ENCODE measurements around the gene NRIP2. TPM values are rescaled to one million over a fixed set of nuclear protein-coding genes. Genes with fewer than 3 reads are reported as not detected.

NRIP2 gene
- total RNA-seq, 2 experiments from 2014 or later: not detected

DNA sequence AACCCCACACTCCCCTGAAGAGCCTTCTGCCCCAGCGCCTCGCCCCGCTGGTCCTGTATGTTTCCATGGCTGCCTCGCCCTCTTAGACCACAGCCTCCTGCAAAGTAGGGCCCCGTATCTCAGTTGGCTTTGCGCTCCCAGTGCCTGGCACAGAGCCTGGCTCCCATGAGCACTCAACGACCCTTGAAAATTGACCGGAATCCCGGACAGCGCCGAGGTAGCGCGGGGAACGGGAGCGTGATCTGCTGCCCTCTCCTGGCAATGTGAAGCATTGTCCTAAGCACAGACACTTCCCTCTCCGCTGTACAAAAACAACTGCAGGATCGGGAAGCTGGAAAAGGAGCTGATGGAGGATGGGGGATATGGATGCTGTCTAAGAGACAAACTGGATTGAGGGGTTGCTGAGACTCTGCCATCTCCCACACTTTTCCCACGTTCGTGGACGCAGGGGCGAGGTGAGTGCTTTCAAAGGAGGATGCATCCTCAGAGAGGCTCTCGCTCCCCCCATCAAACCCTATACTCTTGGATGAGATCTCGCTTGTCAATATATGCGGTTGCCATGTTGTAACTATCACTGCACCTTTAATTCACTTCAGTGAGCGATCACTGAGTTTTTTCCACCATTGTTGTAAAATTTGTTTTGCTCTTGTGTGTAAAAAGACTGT lies 50.8 kb downstream of the NRIP2 start:
- intact Hi-C loops (cut with micrococcal nuclease; ENCODE audit: unreplicated experiment): loop anchor here (1.0 kb wide), 1 partner anchor 101 kb away; no protein-coding TSS in a partner anchor
- POLR2A ChIA-PET: interaction anchor here (0.7 kb wide), 1 partner anchor 866 kb away, joined by 3 read pairs; no protein-coding TSS in a partner anchor
- DNase-seq (ENCODE audit: low spot score): peak; percentile 42

DNA sequence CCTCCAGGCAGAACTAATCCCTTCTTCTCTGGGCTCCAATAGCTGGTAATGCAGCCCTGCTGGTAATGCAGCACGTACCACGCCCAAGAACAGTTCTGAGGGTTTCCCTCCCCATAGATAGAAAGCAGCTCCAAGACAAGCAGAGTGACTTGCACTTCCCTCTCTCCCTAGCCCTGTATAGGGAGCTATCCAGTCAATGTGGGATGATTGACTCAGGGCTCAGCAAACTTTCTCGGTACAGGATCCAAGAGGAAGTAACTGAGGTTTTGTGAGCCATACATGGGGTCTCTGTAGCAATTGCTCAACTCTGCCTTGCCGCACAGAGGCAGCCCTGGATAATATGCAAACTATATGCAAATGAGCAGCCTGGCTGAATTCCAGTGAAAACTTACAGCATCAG lies 55.6 kb downstream of the NRIP2 start:
- Histone ChIP-seq H3K27ac (ENCODE audit: low read depth, low read length, poor library complexity, severe bottlenecking) (no peak overlapping the region), H2AFZ (ENCODE audit: low read length) (no peak overlapping the region), H3K4me3 (ENCODE audit: low read depth, low read length, poor library complexity, severe bottlenecking) (no peak overlapping the region), H3K9me2 (ENCODE audit: insufficient read depth, low read length) (no peaks in the 10 kb centered on the region), H3K36me3 (ENCODE audit: insufficient read depth, low read length) (no peaks in the 10 kb centered on the region), H3K79me2 (ENCODE audit: insufficient read depth, low read depth, low read length) (no peaks in the 10 kb centered on the region), H3K4me2 (ENCODE audit: low read length) (no peak overlapping the region), H3K4me1 (ENCODE audit: insufficient read depth, low read length, poor library complexity, severe bottlenecking) (no peaks in the 10 kb centered on the region), H4K20me1 (ENCODE audit: insufficient read depth, low read length) (no peaks in the 10 kb centered on the region), H3K9me3 (ENCODE audit: low read length) (no peaks in the 10 kb centered on the region)
- ChIA-PET POLR2A (no interaction called here), CTCF (ENCODE audit: unreplicated experiment) (interaction anchor here (1.4 kb wide), 1 partner anchor 14 kb away, joined by 3 read pairs; no protein-coding TSS in a partner anchor)
- DNase-seq (ENCODE audit: low spot score): no peak
- no peak for TF ChIP-seq EZH2phosphoT487 (IDR thresholded peaks at IDR 0.05; ENCODE audit: borderline replicate concordance, low read depth, low read length)
- TF ChIP-seq, protein P1, sequence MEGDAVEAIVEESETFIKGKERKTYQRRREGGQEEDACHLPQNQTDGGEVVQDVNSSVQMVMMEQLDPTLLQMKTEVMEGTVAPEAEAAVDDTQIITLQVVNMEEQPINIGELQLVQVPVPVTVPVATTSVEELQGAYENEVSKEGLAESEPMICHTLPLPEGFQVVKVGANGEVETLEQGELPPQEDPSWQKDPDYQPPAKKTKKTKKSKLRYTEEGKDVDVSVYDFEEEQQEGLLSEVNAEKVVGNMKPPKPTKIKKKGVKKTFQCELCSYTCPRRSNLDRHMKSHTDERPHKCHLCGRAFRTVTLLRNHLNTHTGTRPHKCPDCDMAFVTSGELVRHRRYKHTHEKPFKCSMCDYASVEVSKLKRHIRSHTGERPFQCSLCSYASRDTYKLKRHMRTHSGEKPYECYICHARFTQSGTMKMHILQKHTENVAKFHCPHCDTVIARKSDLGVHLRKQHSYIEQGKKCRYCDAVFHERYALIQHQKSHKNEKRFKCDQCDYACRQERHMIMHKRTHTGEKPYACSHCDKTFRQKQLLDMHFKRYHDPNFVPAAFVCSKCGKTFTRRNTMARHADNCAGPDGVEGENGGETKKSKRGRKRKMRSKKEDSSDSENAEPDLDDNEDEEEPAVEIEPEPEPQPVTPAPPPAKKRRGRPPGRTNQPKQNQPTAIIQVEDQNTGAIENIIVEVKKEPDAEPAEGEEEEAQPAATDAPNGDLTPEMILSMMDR (conservative IDR thresholded peaks at IDR 0.05; ENCODE audit: low read length): no peak
- intact Hi-C loops (cut with micrococcal nuclease; ENCODE audit: unreplicated experiment): loop anchor here (1.0 kb wide), 1 partner anchor 96 kb away; no protein-coding TSS in a partner anchor
- no TSS peak for BruUV-seq (replicated peaks)

More for the DNA sequence above, 50.8 kb downstream of the NRIP2 start:
- no peak for TF ChIP-seq EZH2phosphoT487 (IDR thresholded peaks at IDR 0.05; ENCODE audit: borderline replicate concordance, low read depth, low read length)
- TF ChIP-seq, protein P1 (conservative IDR thresholded peaks at IDR 0.05; ENCODE audit: low read length): peak; percentile 86
- peak overlapping the region; percentile 48 for H3K4me2 ChIP-seq (ENCODE audit: low read length)
- H3K27ac ChIP-seq (ENCODE audit: low read depth, low read length, poor library complexity, severe bottlenecking): no peak overlapping the region
- no TSS peak for BruUV-seq (replicated peaks)
- no peaks in the 10 kb centered on the region for H4K20me1 ChIP-seq (ENCODE audit: insufficient read depth, low read length)
- no peak overlapping the region for H3K4me3 ChIP-seq (ENCODE audit: low read depth, low read length, poor library complexity, severe bottlenecking)
- H3K9me2 ChIP-seq (ENCODE audit: insufficient read depth, low read length): no peaks in the 10 kb centered on the region
- no peaks in the 10 kb centered on the region for H3K79me2 ChIP-seq (ENCODE audit: insufficient read depth, low read depth, low read length)
- no peaks in the 10 kb centered on the region for H3K9me3 ChIP-seq (ENCODE audit: low read length)
- CTCF ChIA-PET (ENCODE audit: unreplicated experiment): no interaction called here
- no peaks in the 10 kb centered on the region for H3K4me1 ChIP-seq (ENCODE audit: insufficient read depth, low read length, poor library complexity, severe bottlenecking)
- no peak overlapping the region for H2AFZ ChIP-seq (ENCODE audit: low read length)
- no peaks in the 10 kb centered on the region for H3K36me3 ChIP-seq (ENCODE audit: insufficient read depth, low read length)

DNA sequence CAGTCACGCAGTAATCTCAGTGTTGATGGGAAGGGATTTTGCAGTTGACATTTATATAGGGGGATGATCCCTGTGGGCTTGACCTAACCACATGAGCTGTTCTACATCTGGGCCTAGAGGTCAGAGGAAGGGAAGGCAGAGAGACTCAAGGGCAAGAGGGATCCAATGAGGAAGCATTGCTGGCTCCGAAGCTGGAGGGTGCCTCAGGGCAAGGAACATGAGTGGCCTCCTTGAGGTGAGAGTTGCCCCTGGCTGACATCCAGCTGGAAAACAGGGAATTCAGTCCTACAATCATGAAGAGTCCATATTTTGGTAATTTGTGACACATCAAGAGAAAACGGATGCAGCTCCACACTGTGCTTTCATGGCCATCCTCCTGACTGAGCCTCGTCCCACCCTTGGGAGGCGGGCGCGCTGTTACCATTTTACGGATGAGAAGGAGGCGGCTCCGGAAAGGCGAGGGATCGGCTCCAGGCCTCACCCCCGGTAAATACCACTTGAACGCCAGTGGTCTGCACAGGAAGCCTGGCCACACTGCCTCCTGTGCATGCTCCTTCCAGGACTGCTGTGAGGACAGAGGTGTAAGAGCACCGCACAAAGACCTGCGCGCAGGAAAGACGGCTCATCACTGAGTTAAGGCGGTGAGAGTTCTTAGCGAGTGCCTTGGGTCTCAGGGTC lies 58.6 kb downstream of the NRIP2 start:
- Histone ChIP-seq H3K36me3 (ENCODE audit: insufficient read depth, low read length) (no peaks in the 10 kb centered on the region), H3K79me2 (ENCODE audit: insufficient read depth, low read depth, low read length) (no peaks in the 10 kb centered on the region), H3K27ac (ENCODE audit: low read depth, low read length, poor library complexity, severe bottlenecking) (no peak overlapping the region), H2AFZ (ENCODE audit: low read length) (no peak overlapping the region), H4K20me1 (ENCODE audit: insufficient read depth, low read length) (no peaks in the 10 kb centered on the region), H3K9me2 (ENCODE audit: insufficient read depth, low read length) (no peaks in the 10 kb centered on the region), H3K4me3 (ENCODE audit: low read depth, low read length, poor library complexity, severe bottlenecking) (no peak overlapping the region), H3K4me2 (ENCODE audit: low read length) (no peak overlapping the region), H3K9me3 (ENCODE audit: low read length) (no peaks in the 10 kb centered on the region), H3K4me1 (ENCODE audit: insufficient read depth, low read length, poor library complexity, severe bottlenecking) (no peaks in the 10 kb centered on the region)
- DNase-seq (ENCODE audit: low spot score): no peak
- ChIA-PET CTCF (ENCODE audit: unreplicated experiment) (no interaction called here), POLR2A (no interaction called here)
- intact Hi-C loops (cut with micrococcal nuclease; ENCODE audit: unreplicated experiment): no loop called here
- BruUV-seq (replicated peaks): no TSS peak
- TF ChIP-seq, protein P1 (conservative IDR thresholded peaks at IDR 0.05; ENCODE audit: low read length): no peak
- TF ChIP-seq EZH2phosphoT487 (IDR thresholded peaks at IDR 0.05; ENCODE audit: borderline replicate concordance, low read depth, low read length): no peak
